Smooth muscle cell (in vitro differentiated cells): ENCODE results near the gene TRAPPC8. TPM values are rescaled to one million over a fixed set of nuclear protein-coding genes. Genes with fewer than 3 reads are reported as not detected.
A peak's percentile ranks its signal among the peaks of the same experiment; 100 is the strongest.

Experiments used
- DNase-seq: peaks from one replicate; lab custom pipeline; 2025; ENCODE audit not compliant: unreplicated experiment; lab: John Stamatoyannopoulos, UW
- H2AFZ ChIP-seq: fragments of 200-600 bp; sonication (generic); 2 replicates; pipeline ENCODE4 v1.6.0; 2016; ENCODE audit warnings: antibody characterized with exemption, low read depth, mild to moderate bottlenecking
- H3F3A ChIP-seq: fragments of 200-600 bp; sonication (generic); 2 replicates; pipeline ENCODE4 v1.6.0; 2017; ENCODE audit warnings: antibody characterized with exemption, low read depth
- H3K27ac ChIP-seq: fragments of 200-600 bp; sonication (generic); 2 replicates; pipeline ENCODE4 v1.5.1; 2016; ENCODE audit warnings: low read depth, mild to moderate bottlenecking
- H3K27me3 ChIP-seq: fragments of 200-600 bp; sonication (generic); 2 replicates; pipeline ENCODE4 v1.6.1; 2016; ENCODE audit warnings: low read depth, mild to moderate bottlenecking
- H3K36me3 ChIP-seq: fragments of 200-600 bp; sonication (generic); 2 replicates; pipeline ENCODE4 v1.5.1; 2016; ENCODE audit warnings: low read depth
- H3K4me1 ChIP-seq: fragments of 200-600 bp; sonication (generic); 2 replicates; pipeline ENCODE4 v1.5.1; 2016; ENCODE audit warnings: low read depth
- H3K4me2 ChIP-seq: fragments of 200-600 bp; sonication (generic); 2 replicates; pipeline ENCODE4 v1.6.0; 2016; ENCODE audit warnings: mild to moderate bottlenecking
- H3K4me3 ChIP-seq: fragments of 200-600 bp; sonication (generic); 2 replicates; pipeline ENCODE4 v1.5.1; 2016; ENCODE audit warnings: mild to moderate bottlenecking
- H3K79me2 ChIP-seq: fragments of 200-600 bp; sonication (generic); 2 replicates; pipeline ENCODE4 v1.6.0; 2016; ENCODE audit warnings: low read depth, mild to moderate bottlenecking
- H3K9ac ChIP-seq: fragments of 200-600 bp; sonication (generic); 2 replicates; pipeline ENCODE4 v1.6.0; 2016; ENCODE audit warnings: low read depth
- H3K9me3 ChIP-seq: fragments of 200-600 bp; sonication (generic); replicated peaks from 2 replicates; pipeline ENCODE4 v1.5.1; 2016; ENCODE audit warnings: low read depth
- H4K20me1 ChIP-seq: fragments of 200-600 bp; sonication (generic); 2 replicates; pipeline ENCODE4 v1.6.0; 2016; ENCODE audit warnings: low read depth
- WGBS: methylation state at CpG from one replicate; pipeline ENCODE4 v1.1.7; 2016; ENCODE audit warnings: low lambda C conversion rate; 5-methylcytosine and 5-hydroxymethylcytosine counted together
- polyA plus RNA-seq: library from polyadenylated mRNA; unstranded; fragments of >200 nt; fragmentation: Nextera tagmentation; extraction: Ambion mirVana; gene quantifications from 2 replicates; pipeline ENCODE4 v1.2.1, GENCODE V29; 2016
- total RNA-seq: library from RNA; depleted of rRNA; stranded (reverse); fragments of >200 nt; gene quantifications from 2 replicates; pipeline ENCODE4 v1.2.3, GENCODE V29; 2014
- TF ChIP-seq, protein P1 (sequence below): fragments of 200-600 bp; sonication (generic); IDR thresholded peaks from 2 replicates; pipeline ENCODE4 v1.5.1; 2017; ENCODE audit warnings: borderline replicate concordance, mild to moderate bottlenecking, antibody characterized with exemption; ENCODE audit not compliant: insufficient read depth, poor library complexity, severe bottlenecking

The TRAPPC8 gene
- total and polyA plus RNA-seq, 2 experiments from 2014 or later = 4.8 to 35.6 TPM

- Histone ChIP-seq H3K27me3 (peaks cover 3% of the 10 kb centered on the region), H2AFZ (peak overlapping the region; percentile 84), H3K4me3 (peak overlapping the region; percentile 38), H3K4me1 (no peaks in the 10 kb centered on the region), H3K9me3 (no peaks in the 10 kb centered on the region), H3K9ac (no peak overlapping the region), H3K27ac (no peak overlapping the region), H4K20me1 (no peaks in the 10 kb centered on the region), H3K36me3 (no peaks in the 10 kb centered on the region), H3K79me2 (no peaks in the 10 kb centered on the region), H3K4me2 (peak overlapping the region; percentile 83), H3F3A (no peaks in the 10 kb centered on the region)
- WGBS = 26% methylated on average over 9 of the region's 9 CpGs
- TF ChIP-seq, protein P1, sequence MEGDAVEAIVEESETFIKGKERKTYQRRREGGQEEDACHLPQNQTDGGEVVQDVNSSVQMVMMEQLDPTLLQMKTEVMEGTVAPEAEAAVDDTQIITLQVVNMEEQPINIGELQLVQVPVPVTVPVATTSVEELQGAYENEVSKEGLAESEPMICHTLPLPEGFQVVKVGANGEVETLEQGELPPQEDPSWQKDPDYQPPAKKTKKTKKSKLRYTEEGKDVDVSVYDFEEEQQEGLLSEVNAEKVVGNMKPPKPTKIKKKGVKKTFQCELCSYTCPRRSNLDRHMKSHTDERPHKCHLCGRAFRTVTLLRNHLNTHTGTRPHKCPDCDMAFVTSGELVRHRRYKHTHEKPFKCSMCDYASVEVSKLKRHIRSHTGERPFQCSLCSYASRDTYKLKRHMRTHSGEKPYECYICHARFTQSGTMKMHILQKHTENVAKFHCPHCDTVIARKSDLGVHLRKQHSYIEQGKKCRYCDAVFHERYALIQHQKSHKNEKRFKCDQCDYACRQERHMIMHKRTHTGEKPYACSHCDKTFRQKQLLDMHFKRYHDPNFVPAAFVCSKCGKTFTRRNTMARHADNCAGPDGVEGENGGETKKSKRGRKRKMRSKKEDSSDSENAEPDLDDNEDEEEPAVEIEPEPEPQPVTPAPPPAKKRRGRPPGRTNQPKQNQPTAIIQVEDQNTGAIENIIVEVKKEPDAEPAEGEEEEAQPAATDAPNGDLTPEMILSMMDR = peak; percentile 78
- no peak for DNase-seq
Measured at GRCh38 chr18:31977270-31977872, 34.4 kb upstream of the TRAPPC8 start.

DNA sequence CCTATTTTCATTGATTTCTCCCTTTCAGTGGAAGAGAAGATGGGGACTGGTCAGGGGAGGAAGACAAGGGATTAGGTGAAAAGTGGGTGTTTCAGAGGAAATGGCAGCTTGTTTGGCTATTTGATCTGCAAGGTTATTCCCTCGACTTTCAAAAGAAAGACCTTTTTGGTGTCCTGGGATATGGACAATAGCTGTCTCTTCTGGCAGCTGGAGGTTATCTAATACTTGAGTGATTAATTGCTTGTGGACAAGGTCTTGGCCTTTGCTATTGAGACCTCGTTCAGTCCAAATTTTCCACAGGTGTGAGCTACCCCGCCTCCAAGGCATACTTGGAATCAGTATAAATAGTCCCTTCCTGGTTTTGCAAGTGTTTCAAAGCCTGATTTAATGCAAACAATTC lies 33.3 kb upstream of the TRAPPC8 start:
- Histone ChIP-seq H3K9ac (no peak overlapping the region), H3K79me2 (no peaks in the 10 kb centered on the region), H4K20me1 (no peaks in the 10 kb centered on the region), H3K36me3 (no peaks in the 10 kb centered on the region), H3K4me1 (no peaks in the 10 kb centered on the region), H2AFZ (no peak overlapping the region), H3K4me2 (no peak overlapping the region), H3K27me3 (peaks cover 3% of the 10 kb centered on the region), H3F3A (no peaks in the 10 kb centered on the region), H3K9me3 (no peaks in the 10 kb centered on the region), H3K4me3 (no peak overlapping the region), H3K27ac (no peak overlapping the region)
- WGBS = 78% methylated on average over 3 of the region's 3 CpGs
- no peak for DNase-seq
- TF ChIP-seq, protein P1 = no peak

DNA sequence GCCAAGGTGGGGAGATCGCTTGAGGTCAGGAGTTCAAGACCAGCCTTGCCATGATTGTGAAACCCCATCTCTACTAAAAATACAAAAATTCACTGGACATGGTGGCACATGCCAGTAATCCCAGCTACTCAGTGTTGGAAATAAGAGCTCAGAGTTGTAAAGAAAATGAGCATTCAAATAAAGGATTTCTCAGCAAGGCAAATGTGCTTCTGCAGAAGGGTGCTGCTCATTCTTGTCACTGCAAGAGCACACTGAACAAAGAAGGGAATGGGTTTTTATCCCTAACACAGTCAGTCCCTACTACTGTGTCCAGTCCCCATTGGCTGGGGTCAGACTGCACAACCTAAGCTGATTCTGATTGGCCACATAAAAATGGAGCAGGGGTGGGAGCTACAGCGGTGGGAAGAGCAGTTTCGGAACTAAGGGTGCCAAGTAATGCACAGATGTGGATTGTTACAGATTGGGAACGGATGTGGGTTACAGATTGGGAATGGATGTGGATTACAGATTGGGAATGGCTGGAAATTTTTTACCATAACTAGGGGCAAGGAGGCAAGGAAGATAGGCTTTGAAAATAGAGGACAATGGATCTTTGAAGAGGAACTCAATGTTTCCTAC lies 31.1 kb upstream of the TRAPPC8 start:
- Histone ChIP-seq H3K27ac (no peak overlapping the region), H3K4me3 (no peak overlapping the region), H3K9ac (no peak overlapping the region), H3K9me3 (no peaks in the 10 kb centered on the region), H4K20me1 (no peaks in the 10 kb centered on the region), H3K4me1 (no peaks in the 10 kb centered on the region), H3K36me3 (no peaks in the 10 kb centered on the region), H3F3A (no peaks in the 10 kb centered on the region), H3K4me2 (no peak overlapping the region), H2AFZ (no peak overlapping the region), H3K27me3 (peaks cover 3% of the 10 kb centered on the region), H3K79me2 (no peaks in the 10 kb centered on the region)
- DNase-seq = no peak
- 96% methylated on average over 4 of the region's 4 CpGs for WGBS
- TF ChIP-seq, protein P1 = no peak

- H3K27me3 ChIP-seq = no peaks in the 10 kb centered on the region
- no peaks in the 10 kb centered on the region for H3K36me3 ChIP-seq
- no peak for DNase-seq
- H3K9me3 ChIP-seq = no peaks in the 10 kb centered on the region
- no peaks in the 10 kb centered on the region for H3F3A ChIP-seq
- H2AFZ ChIP-seq = no peak overlapping the region
- H3K9ac ChIP-seq = no peak overlapping the region
- TF ChIP-seq, protein P1 = no peak
- H3K4me1 ChIP-seq = no peaks in the 10 kb centered on the region
- 66% methylated on average over 3 of the region's 3 CpGs for WGBS
- no peak overlapping the region for H3K4me3 ChIP-seq
- no peaks in the 10 kb centered on the region for H4K20me1 ChIP-seq
- H3K79me2 ChIP-seq = no peaks in the 10 kb centered on the region
- H3K27ac ChIP-seq = no peak overlapping the region
- no peak overlapping the region for H3K4me2 ChIP-seq
Measured at GRCh38 chr18:31970617-31971016, 27.7 kb upstream of the TRAPPC8 start.
